GM12874 (cell line): Measurements from ENCODE around the gene HACE1.

Source experiments
- CTCF ChIP-seq: IDR thresholded peaks from 2 replicates; pipeline ENCODE4 v1.5.1; 2011; ENCODE audit warnings: low read depth, mild to moderate bottlenecking, control low read depth, low read length, moderate library complexity; ENCODE audit not compliant: insufficient read depth

HACE1 gene

GRCh38 chr6:104885518-104886043 lies 25.9 kb upstream of the HACE1 start:
- TF ChIP-seq CTCF = no peak

GRCh38 chr6:104884867-104885517 lies 25.3 kb upstream of the HACE1 start:
- TF ChIP-seq CTCF = no peak

GRCh38 chr6:104881964-104882668 lies 22.4 kb upstream of the HACE1 start:
- TF ChIP-seq CTCF = no peak

GRCh38 chr6:104862456-104862855 lies 2.7 kb upstream of the HACE1 start:
- no peak for TF ChIP-seq CTCF

- no peak for TF ChIP-seq CTCF
Measured at GRCh38 chr6:104860221-104860620, 502 bp upstream of the HACE1 start.

- TF ChIP-seq CTCF = no peak
Measured at GRCh38 chr6:104858642-104859041, 1.1 kb downstream of the HACE1 start.

- TF ChIP-seq CTCF = no peak
Measured at GRCh38 chr6:104855507-104855906, 4.2 kb downstream of the HACE1 start.
